ENCODE results near the gene SYNDIG1. TPM values are rescaled to one million over a fixed set of nuclear protein-coding genes. Genes with fewer than 3 reads are reported as not detected.

The SYNDIG1 gene
- total and polyA plus RNA-seq, 4 donors, result 23.9 to 46.4 (median 33.1) TPM

- H3K9me3 ChIP-seq (ENCODE audit: control insufficient read depth, insufficient read depth, low read length), result no peaks in the 10 kb centered on the region
- 66% methylated on average over 5 of the region's 11 CpGs for WGBS (ENCODE audit: insufficient coverage)
- no peak for DNase-seq (ENCODE audit: low read depth in 4 of 6, low spot score in 6 of 6)
- H3K27ac ChIP-seq (ENCODE audit: low read depth, low read length), result no peak overlapping the region
- peaks cover 14% of the 10 kb centered on the region for H3K4me1 ChIP-seq (ENCODE audit: control insufficient read depth, insufficient read depth, low read length)
- H3K4me3 ChIP-seq (ENCODE audit: low read depth, low read length), result no peak overlapping the region
- no peaks in the 10 kb centered on the region for H3K27me3 ChIP-seq (ENCODE audit: control insufficient read depth, insufficient read depth, low read length)
- no peaks in the 10 kb centered on the region for H3K36me3 ChIP-seq (ENCODE audit: control insufficient read depth, insufficient read depth, low read length)
These were observed 23.8 kb upstream of the SYNDIG1 start for GRCh38 chr20:24445510-24446170.

- DNase-seq (ENCODE audit: low read depth in 4 of 6, low spot score in 6 of 6), result no peak
- no peak overlapping the region for H3K4me3 ChIP-seq (ENCODE audit: low read depth, low read length)
- H3K27me3 ChIP-seq (ENCODE audit: control insufficient read depth, insufficient read depth, low read length), result no peaks in the 10 kb centered on the region
- no peak overlapping the region for H3K27ac ChIP-seq (ENCODE audit: low read depth, low read length)
- 88% methylated on average over 2 of the region's 2 CpGs for WGBS (ENCODE audit: insufficient coverage)
- H3K36me3 ChIP-seq (ENCODE audit: control insufficient read depth, insufficient read depth, low read length), result no peaks in the 10 kb centered on the region
- H3K4me1 ChIP-seq (ENCODE audit: control insufficient read depth, insufficient read depth, low read length), result peaks cover 15% of the 10 kb centered on the region
- H3K9me3 ChIP-seq (ENCODE audit: control insufficient read depth, insufficient read depth, low read length), result no peaks in the 10 kb centered on the region
These were observed 22.6 kb upstream of the SYNDIG1 start for GRCh38 chr20:24446811-24447210.

GRCh38 chr20:24448170-24448569, 21.3 kb upstream of the SYNDIG1 start:
- 93% methylated on average over 7 of the region's 7 CpGs for WGBS (ENCODE audit: insufficient coverage)
- no peaks in the 10 kb centered on the region for H3K9me3 ChIP-seq (ENCODE audit: control insufficient read depth, insufficient read depth, low read length)

GRCh38 chr20:24449026-24449720, 20.3 kb upstream of the SYNDIG1 start:
- Histone ChIP-seq H3K27ac (ENCODE audit: low read depth, low read length) (no peak overlapping the region), H3K36me3 (ENCODE audit: control insufficient read depth, insufficient read depth, low read length) (no peaks in the 10 kb centered on the region), H3K9me3 (ENCODE audit: control insufficient read depth, insufficient read depth, low read length) (no peaks in the 10 kb centered on the region), H3K27me3 (ENCODE audit: control insufficient read depth, insufficient read depth, low read length) (no peaks in the 10 kb centered on the region), H3K4me3 (ENCODE audit: low read depth, low read length) (no peak overlapping the region), H3K4me1 (ENCODE audit: control insufficient read depth, insufficient read depth, low read length) (peaks cover 15% of the 10 kb centered on the region)
- WGBS (ENCODE audit: insufficient coverage), result no CpG with 5 or more reads among the region's 9 CpGs
- DNase-seq (ENCODE audit: low read depth in 4 of 6, low spot score in 6 of 6), result no peak

More at GRCh38 chr20:24448170-24448569, 21.3 kb upstream of the SYNDIG1 start:
- Histone ChIP-seq H3K4me1 (ENCODE audit: control insufficient read depth, insufficient read depth, low read length) (peaks cover 15% of the 10 kb centered on the region), H3K27ac (ENCODE audit: low read depth, low read length) (no peak overlapping the region), H3K36me3 (ENCODE audit: control insufficient read depth, insufficient read depth, low read length) (no peaks in the 10 kb centered on the region), H3K4me3 (ENCODE audit: low read depth, low read length) (no peak overlapping the region), H3K27me3 (ENCODE audit: control insufficient read depth, insufficient read depth, low read length) (no peaks in the 10 kb centered on the region)
- DNase-seq (ENCODE audit: low read depth in 4 of 6, low spot score in 6 of 6), result no peak

DNA sequence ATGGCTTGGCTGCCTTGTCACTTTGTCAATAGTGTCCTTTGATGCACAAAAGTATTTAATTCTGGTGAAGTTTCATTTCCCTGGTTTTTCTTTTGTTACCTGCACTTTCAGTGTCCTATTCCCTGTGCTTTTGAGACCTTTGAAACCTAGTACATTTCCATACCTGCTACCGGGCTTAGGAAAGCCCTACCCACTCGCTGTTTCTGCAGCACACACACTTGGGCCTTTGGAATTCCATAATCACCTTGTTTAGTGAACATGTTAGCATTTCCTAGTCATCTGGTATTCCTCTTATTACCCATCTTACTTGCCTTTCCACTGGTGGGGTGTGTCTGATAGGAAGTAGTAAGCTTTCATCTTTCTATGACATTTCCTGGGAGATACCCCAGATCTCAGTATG, 19.3 kb upstream of the SYNDIG1 start:
- 88% methylated on average over 1 of the region's 2 CpGs for WGBS (ENCODE audit: insufficient coverage)
- Histone ChIP-seq H3K27me3 (ENCODE audit: control insufficient read depth, insufficient read depth, low read length) (no peaks in the 10 kb centered on the region), H3K4me1 (ENCODE audit: control insufficient read depth, insufficient read depth, low read length) (peaks cover 19% of the 10 kb centered on the region), H3K9me3 (ENCODE audit: control insufficient read depth, insufficient read depth, low read length) (no peaks in the 10 kb centered on the region), H3K36me3 (ENCODE audit: control insufficient read depth, insufficient read depth, low read length) (no peaks in the 10 kb centered on the region), H3K27ac (ENCODE audit: low read depth, low read length) (no peak overlapping the region), H3K4me3 (ENCODE audit: low read depth, low read length) (no peak overlapping the region)
- no peak for DNase-seq (ENCODE audit: low read depth in 4 of 6, low spot score in 6 of 6)

- peak in 1 of 6 donors; percentile 55 for DNase-seq (ENCODE audit: low read depth in 4 of 6, low spot score in 6 of 6)
- Histone ChIP-seq H3K9me3 (ENCODE audit: control insufficient read depth, insufficient read depth, low read length) (no peaks in the 10 kb centered on the region), H3K27me3 (ENCODE audit: control insufficient read depth, insufficient read depth, low read length) (no peaks in the 10 kb centered on the region), H3K4me3 (ENCODE audit: low read depth, low read length) (no peak overlapping the region), H3K36me3 (ENCODE audit: control insufficient read depth, insufficient read depth, low read length) (no peaks in the 10 kb centered on the region), H3K4me1 (ENCODE audit: control insufficient read depth, insufficient read depth, low read length) (peaks cover 15% of the 10 kb centered on the region), H3K27ac (ENCODE audit: low read depth, low read length) (no peak overlapping the region)
- 58% methylated on average over 11 of the region's 11 CpGs for WGBS (ENCODE audit: insufficient coverage)
These were observed 18.6 kb upstream of the SYNDIG1 start for GRCh38 chr20:24450624-24451376.

DNA sequence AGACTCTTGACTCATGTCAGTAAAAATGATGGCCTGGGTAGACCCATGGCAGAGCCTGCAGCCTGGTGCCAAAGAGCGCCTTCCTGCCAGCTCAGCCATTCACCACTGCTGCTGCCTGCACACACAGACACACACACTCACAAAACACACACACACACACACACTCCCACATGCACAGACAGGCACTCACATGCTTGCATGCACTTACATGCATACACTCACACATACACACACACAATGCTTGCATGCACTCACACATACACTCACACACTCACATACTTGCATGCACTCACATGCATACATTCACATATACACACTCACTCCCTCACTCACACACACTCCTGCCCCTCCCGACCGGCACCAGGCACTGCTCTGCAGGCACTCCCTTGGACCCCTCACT, 18.0 kb upstream of the SYNDIG1 start:
- H3K9me3 ChIP-seq (ENCODE audit: control insufficient read depth, insufficient read depth, low read length), result no peaks in the 10 kb centered on the region
- H3K27ac ChIP-seq (ENCODE audit: low read depth, low read length), result no peak overlapping the region
- 87% methylated on average over 3 of the region's 3 CpGs for WGBS (ENCODE audit: insufficient coverage)
- H3K27me3 ChIP-seq (ENCODE audit: control insufficient read depth, insufficient read depth, low read length), result no peaks in the 10 kb centered on the region
- H3K36me3 ChIP-seq (ENCODE audit: control insufficient read depth, insufficient read depth, low read length), result no peaks in the 10 kb centered on the region
- H3K4me3 ChIP-seq (ENCODE audit: low read depth, low read length), result no peak overlapping the region
- DNase-seq (ENCODE audit: low read depth in 4 of 6, low spot score in 6 of 6), result no peak
- H3K4me1 ChIP-seq (ENCODE audit: control insufficient read depth, insufficient read depth, low read length), result peaks cover 10% of the 10 kb centered on the region

DNA sequence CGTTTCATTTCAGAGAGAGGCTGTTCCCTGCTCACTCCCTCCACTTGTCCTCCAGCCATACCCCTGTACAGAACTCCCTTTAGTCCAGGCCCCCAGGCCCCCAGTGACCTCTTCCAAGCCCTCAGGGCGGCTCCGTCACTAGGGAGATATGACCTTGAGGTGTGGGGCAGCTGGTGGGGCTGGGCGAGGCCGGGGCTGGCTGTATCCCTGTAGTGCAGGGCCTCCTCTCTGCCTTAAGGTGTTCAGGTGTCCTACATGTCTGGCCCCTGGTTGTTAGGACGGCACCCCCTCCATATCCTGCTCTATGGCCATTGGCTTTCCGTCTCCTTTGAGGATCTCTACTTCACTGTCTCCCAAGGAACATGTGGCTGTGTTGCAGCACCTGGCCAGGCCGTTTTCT, 17.4 kb upstream of the SYNDIG1 start:
- DNase-seq (ENCODE audit: low read depth in 4 of 6, low spot score in 6 of 6), result no peak
- Histone ChIP-seq H3K4me3 (ENCODE audit: low read depth, low read length) (no peak overlapping the region), H3K36me3 (ENCODE audit: control insufficient read depth, insufficient read depth, low read length) (no peaks in the 10 kb centered on the region), H3K27me3 (ENCODE audit: control insufficient read depth, insufficient read depth, low read length) (no peaks in the 10 kb centered on the region), H3K27ac (ENCODE audit: low read depth, low read length) (no peak overlapping the region), H3K4me1 (ENCODE audit: control insufficient read depth, insufficient read depth, low read length) (peaks cover 10% of the 10 kb centered on the region), H3K9me3 (ENCODE audit: control insufficient read depth, insufficient read depth, low read length) (no peaks in the 10 kb centered on the region)
- WGBS (ENCODE audit: insufficient coverage), result 95% methylated on average over 6 of the region's 8 CpGs

DNA sequence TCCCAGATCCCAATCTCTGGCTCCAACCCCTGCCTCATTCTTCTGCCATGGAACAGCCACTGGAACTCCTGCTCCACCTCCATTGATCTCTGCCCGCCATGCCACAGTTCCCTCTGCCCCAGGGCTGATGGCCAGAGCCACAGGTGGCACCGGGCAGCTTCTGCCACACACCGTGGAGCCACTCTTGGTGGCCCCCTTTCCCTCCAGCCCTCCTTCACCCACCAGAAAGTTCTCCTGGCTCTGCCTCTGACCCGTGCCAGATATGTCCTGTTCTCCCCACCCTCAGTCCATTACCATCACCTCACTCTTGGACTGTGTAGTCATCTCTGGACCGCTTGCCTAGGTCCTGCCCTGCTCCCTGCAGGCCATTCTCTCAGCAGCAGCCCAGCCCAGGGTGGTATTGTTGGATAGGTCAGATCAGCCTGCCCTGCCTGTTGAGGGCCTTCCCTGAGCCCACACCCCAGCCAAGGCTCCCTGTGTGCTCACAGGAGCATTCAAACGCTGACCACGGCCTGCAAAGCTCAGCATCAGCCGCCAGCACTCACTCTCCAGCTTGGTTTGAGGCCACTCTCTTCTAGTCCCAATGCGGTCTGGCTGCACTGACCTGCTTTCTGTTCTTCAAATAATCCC, 16.8 kb upstream of the SYNDIG1 start:
- Histone ChIP-seq H3K36me3 (ENCODE audit: control insufficient read depth, insufficient read depth, low read length) (no peaks in the 10 kb centered on the region), H3K27me3 (ENCODE audit: control insufficient read depth, insufficient read depth, low read length) (no peaks in the 10 kb centered on the region), H3K4me1 (ENCODE audit: control insufficient read depth, insufficient read depth, low read length) (peaks cover 10% of the 10 kb centered on the region), H3K9me3 (ENCODE audit: control insufficient read depth, insufficient read depth, low read length) (no peaks in the 10 kb centered on the region), H3K4me3 (ENCODE audit: low read depth, low read length) (no peak overlapping the region), H3K27ac (ENCODE audit: low read depth, low read length) (no peak overlapping the region)
- DNase-seq (ENCODE audit: low read depth in 4 of 6, low spot score in 6 of 6), result no peak
- 90% methylated on average over 8 of the region's 9 CpGs for WGBS (ENCODE audit: insufficient coverage)

All from spinal cord (tissue), 10 donors.